K562 (cell line): ENCODE data around the gene MGA. TPM values are rescaled to one million over a fixed set of nuclear protein-coding genes. Genes with fewer than 3 reads are reported as not detected.

Experiments used
- FOSL1 ChIP-seq: fragments of 200-800 bp; sonication (Bioruptor generic); conservative IDR thresholded peaks from 2 replicates; pipeline ENCODE4 v1.6.1; 2016; ENCODE audit warnings: missing genetic modification characterization, missing compliant biosample characterization
- KAT7 ChIP-seq: sonication (generic); formaldehyde crosslinking; IDR thresholded peaks from 2 replicates; pipeline ENCODE4 v1.8.0; 2022; ENCODE audit warnings: missing genetic modification reagents, mild to moderate bottlenecking, borderline replicate concordance
- PHF8 ChIP-seq: fragments of 200-600 bp; sonication (generic); IDR thresholded peaks from 2 replicates; pipeline ENCODE4 v1.6.1; 2012; ENCODE audit warnings: mixed run types, mild to moderate bottlenecking, inconsistent platforms, low read length, moderate library complexity, borderline replicate concordance
- PRDM10 ChIP-seq: fragments of 450-650 bp; IDR thresholded peaks from 2 replicates; pipeline ENCODE4 v1.6.1; 2018; ENCODE audit not compliant: partially characterized antibody
- STAT5B ChIP-seq: fragments of 250-450 bp; sonication (Bioruptor Pico); IDR thresholded peaks from 2 replicates; pipeline ENCODE4 v1.8.0; 2021; ENCODE audit warnings: mild to moderate bottlenecking, inconsistent platforms
- TEAD4 ChIP-seq, 2 experiments: sonication (generic) in 1 of 2; formaldehyde crosslinking in 1 of 2; IDR thresholded peaks; 2 replicates each; pipeline versions ENCODE4 v1.6.1 to v1.8.0; 2012 to 2022; ENCODE audit warnings: borderline replicate concordance in 1 of 2, inconsistent platforms in 1 of 2, low read length in 1 of 2, mild to moderate bottlenecking in 1 of 2, missing genetic modification reagents in 1 of 2
- ZBTB1 ChIP-seq: sonication (generic); formaldehyde crosslinking; IDR thresholded peaks from 2 replicates; pipeline ENCODE4 v1.8.1; 2023; ENCODE audit warnings: missing genetic modification reagents, low read depth, mild to moderate bottlenecking, borderline replicate concordance
- ZNF583 ChIP-seq: fragments of 250-450 bp; sonication (Bioruptor Pico); IDR thresholded peaks from 2 replicates; pipeline ENCODE4 v1.4.0; 2020
- polyA plus RNA-seq, 8 experiments: library from polyadenylated mRNA; depleted of rRNA in 4 of 8; stranded (reverse) in 5 of 8; unstranded in 3 of 8; fragments of >200 nt; fragmentation: Nextera tagmentation in 2 of 8; fragmentation: Illumina TruSeq in 1 of 8; extraction: Ambion mirVana in 2 of 8; extraction: Trizol in 1 of 8; gene quantifications; 2 replicates each; pipeline versions ENCODE4 v1.2.1 to v1.2.3, GENCODE V29; 2011 to 2014; ENCODE audit warnings: inconsistent platforms in 1 of 8, missing spikeins in 1 of 8
- total RNA-seq, 7 experiments: library from RNA; depleted of rRNA in 6 of 7; stranded (reverse); fragments of >200 nt in 6 of 7; fragmentation: Illumina TruSeq in 2 of 7; extraction: Trizol in 2 of 7; gene quantifications; 2 replicates each; pipeline versions ENCODE4 v1.2.1 to v1.2.3, GENCODE V29; 2011 to 2021; ENCODE audit warnings: low replicate concordance in 1 of 7

MGA gene
- total and polyA plus RNA-seq, 9 of the 15 experiments (the other 6 are each of a cell fraction or from before 2014, with no cell fraction given), result 4.7 to 56.1 (median 21.1) TPM

- no peak for TF ChIP-seq ZNF583 (CRISPR knock-in tag)
- no peak for TF ChIP-seq PHF8
- TF ChIP-seq FOSL1 (tag), result no peak
- no peak for TF ChIP-seq STAT5B (CRISPR knock-in tag)
- TF ChIP-seq TEAD4 (IDR thresholded peaks at IDR 0.05; ENCODE audit: low read length), result peak; percentile 83
- no peak for TF ChIP-seq TEAD4 (CRISPR knock-in tag; IDR thresholded peaks at IDR 0.05; ENCODE audit: borderline replicate concordance)
- TF ChIP-seq PRDM10, result no peak
- TF ChIP-seq KAT7, result no peak
- no peak for TF ChIP-seq ZBTB1
Measured at GRCh38 chr15:41790169-41790568, 130.0 kb downstream of the MGA start (continued).
